Measurements from ENCODE around the gene PPIH.

GRCh38 chr1:42679364-42679983 lies 21.3 kb downstream of the PPIH start:
- no peak for TF ChIP-seq RAD21 (IDR thresholded peaks at IDR 0.05; ENCODE audit: insufficient read depth, low read depth, low read length)
- TF ChIP-seq, protein P1, sequence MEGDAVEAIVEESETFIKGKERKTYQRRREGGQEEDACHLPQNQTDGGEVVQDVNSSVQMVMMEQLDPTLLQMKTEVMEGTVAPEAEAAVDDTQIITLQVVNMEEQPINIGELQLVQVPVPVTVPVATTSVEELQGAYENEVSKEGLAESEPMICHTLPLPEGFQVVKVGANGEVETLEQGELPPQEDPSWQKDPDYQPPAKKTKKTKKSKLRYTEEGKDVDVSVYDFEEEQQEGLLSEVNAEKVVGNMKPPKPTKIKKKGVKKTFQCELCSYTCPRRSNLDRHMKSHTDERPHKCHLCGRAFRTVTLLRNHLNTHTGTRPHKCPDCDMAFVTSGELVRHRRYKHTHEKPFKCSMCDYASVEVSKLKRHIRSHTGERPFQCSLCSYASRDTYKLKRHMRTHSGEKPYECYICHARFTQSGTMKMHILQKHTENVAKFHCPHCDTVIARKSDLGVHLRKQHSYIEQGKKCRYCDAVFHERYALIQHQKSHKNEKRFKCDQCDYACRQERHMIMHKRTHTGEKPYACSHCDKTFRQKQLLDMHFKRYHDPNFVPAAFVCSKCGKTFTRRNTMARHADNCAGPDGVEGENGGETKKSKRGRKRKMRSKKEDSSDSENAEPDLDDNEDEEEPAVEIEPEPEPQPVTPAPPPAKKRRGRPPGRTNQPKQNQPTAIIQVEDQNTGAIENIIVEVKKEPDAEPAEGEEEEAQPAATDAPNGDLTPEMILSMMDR (IDR thresholded peaks at IDR 0.05 in 2 of 3, conservative IDR thresholded peaks at IDR 0.05 in 1 of 3; ENCODE audit: control insufficient read depth in 2 of 3, extremely low read depth in 1 of 3, insufficient read depth in 1 of 3, low read depth in 3 of 3, low read length in 3 of 3) = no peak
- no peak for TF ChIP-seq NFYB (IDR thresholded peaks at IDR 0.05; ENCODE audit: insufficient read depth, low read depth, low read length)
- no peak for TF ChIP-seq MXI1 (IDR thresholded peaks at IDR 0.05; ENCODE audit: low read depth, low read length)
- no peak for TF ChIP-seq YBX1 (IDR thresholded peaks at IDR 0.05)
- TF ChIP-seq CEBPB (IDR thresholded peaks at IDR 0.05; ENCODE audit: borderline replicate concordance in 1 of 2, low read depth in 2 of 2, low read length in 2 of 2) = no peak
